Trophoblast cell (in vitro differentiated cells and primary cell): ENCODE results near the gene AKAP14.
"Not testable (repeated sequence)": the region's sequence is repeated elsewhere in the genome, so short reads cannot be mapped to it uniquely, and the experiment has no call there.

Experiments used
- DNase-seq, 2 donors: peaks; one replicate each; pipeline ENCODE4 v3.0.0-alpha.2; 2016
- H2AFZ ChIP-seq: 2 replicates; pipeline ENCODE4 v1.6.1; 2013; ENCODE audit warnings: low read length, moderate library complexity, mild to moderate bottlenecking; ENCODE audit not compliant: insufficient read depth, poor library complexity
- H2AK5ac ChIP-seq: 2 replicates; pipeline ENCODE4 v1.6.1; 2013; ENCODE audit warnings: mild to moderate bottlenecking, low read length
- H2BK120ac ChIP-seq: 2 replicates; pipeline ENCODE4 v1.6.1; 2013; ENCODE audit warnings: low read length, mild to moderate bottlenecking, moderate library complexity; ENCODE audit not compliant: insufficient read depth, poor library complexity
- H2BK12ac ChIP-seq: 2 replicates; pipeline ENCODE4 v1.6.1; 2013; ENCODE audit warnings: mild to moderate bottlenecking, low read length, moderate library complexity
- H2BK5ac ChIP-seq: 2 replicates; pipeline ENCODE4 v1.6.1; 2013; ENCODE audit warnings: low read length, low read depth, moderate library complexity, mild to moderate bottlenecking; ENCODE audit not compliant: poor library complexity
- H3K14ac ChIP-seq: 2 replicates; pipeline ENCODE4 v1.6.1; 2013; ENCODE audit warnings: mild to moderate bottlenecking, low read length
- H3K18ac ChIP-seq: 2 replicates; pipeline ENCODE4 v1.6.1; 2013; ENCODE audit warnings: mild to moderate bottlenecking, low read length
- H3K23ac ChIP-seq: 2 replicates; pipeline ENCODE4 v1.6.1; 2013; ENCODE audit warnings: low read length
- H3K27ac ChIP-seq: 2 replicates; pipeline ENCODE4 v1.5.1; 2013; ENCODE audit warnings: low read depth, mild to moderate bottlenecking, inconsistent platforms, low read length, moderate library complexity
- H3K27me3 ChIP-seq: 2 replicates; pipeline ENCODE4 v1.6.1; 2013; ENCODE audit warnings: inconsistent platforms, mild to moderate bottlenecking, low read length, moderate library complexity; ENCODE audit not compliant: insufficient read depth
- H3K36me3 ChIP-seq, 2 experiments: 1 replicate in 1 of 2; 2 replicates in 1 of 2; pipeline ENCODE4 v1.6.1; 2013; ENCODE audit warnings: low read length in 2 of 2, mild to moderate bottlenecking in 2 of 2, moderate library complexity in 1 of 2; ENCODE audit not compliant: insufficient read depth in 2 of 2, control insufficient read depth in 1 of 2
- H3K4ac ChIP-seq: 2 replicates; pipeline ENCODE4 v1.6.1; 2013; ENCODE audit warnings: low read depth, mild to moderate bottlenecking, low read length, moderate library complexity
- H3K4me1 ChIP-seq, 2 experiments: 1 replicate in 1 of 2; 2 replicates in 1 of 2; pipeline ENCODE4 v1.6.1; 2013; ENCODE audit warnings: low read length in 2 of 2, mild to moderate bottlenecking in 2 of 2, moderate library complexity in 1 of 2; ENCODE audit not compliant: insufficient read depth in 2 of 2, control insufficient read depth in 1 of 2
- H3K4me2 ChIP-seq: 2 replicates; pipeline ENCODE4 v1.6.1; 2013; ENCODE audit warnings: inconsistent platforms, mild to moderate bottlenecking, low read length, moderate library complexity
- H3K4me3 ChIP-seq: 2 replicates; pipeline ENCODE4 v1.5.1; 2013; ENCODE audit warnings: mild to moderate bottlenecking, low read depth, low read length, inconsistent platforms
- H3K79me1 ChIP-seq: one replicate; pipeline ENCODE4 v1.6.1; 2013; ENCODE audit warnings: low read length
- H3K79me2 ChIP-seq: 2 replicates; pipeline ENCODE4 v1.6.1; 2013; ENCODE audit warnings: low read length, mild to moderate bottlenecking; ENCODE audit not compliant: control insufficient read depth, insufficient read depth, poor library complexity
- H3K9ac ChIP-seq: 2 replicates; pipeline ENCODE4 v1.6.1; 2013; ENCODE audit warnings: mild to moderate bottlenecking, low read length
- H3K9me3 ChIP-seq: 2 replicates; pipeline ENCODE4 v1.6.1; 2013; ENCODE audit warnings: low read depth, mild to moderate bottlenecking, control low read depth, inconsistent platforms, low read length; ENCODE audit not compliant: insufficient read depth
- H4K12ac ChIP-seq: 2 replicates; pipeline ENCODE4 v1.6.1; 2013; ENCODE audit warnings: low read depth, mild to moderate bottlenecking, low read length, moderate library complexity
- H4K8ac ChIP-seq: 2 replicates; pipeline ENCODE4 v1.6.1; 2013; ENCODE audit warnings: low read depth, mild to moderate bottlenecking, low read length, moderate library complexity
- H4K91ac ChIP-seq: one replicate; pipeline ENCODE4 v1.6.1; 2013; ENCODE audit warnings: low read depth, mild to moderate bottlenecking, low read length, moderate library complexity
- WGBS: extraction: QIAGEN DNeasy Blood & Tissue Kit; methylation state at CpG from one replicate; pipeline ENCODE4 v1.1.7; 2013; ENCODE audit warnings: missing lambda C conversion rate; ENCODE audit not compliant: insufficient read length, insufficient coverage; ENCODE audit errors: extremely low coverage; 5-methylcytosine and 5-hydroxymethylcytosine counted together

The AKAP14 gene

DNA sequence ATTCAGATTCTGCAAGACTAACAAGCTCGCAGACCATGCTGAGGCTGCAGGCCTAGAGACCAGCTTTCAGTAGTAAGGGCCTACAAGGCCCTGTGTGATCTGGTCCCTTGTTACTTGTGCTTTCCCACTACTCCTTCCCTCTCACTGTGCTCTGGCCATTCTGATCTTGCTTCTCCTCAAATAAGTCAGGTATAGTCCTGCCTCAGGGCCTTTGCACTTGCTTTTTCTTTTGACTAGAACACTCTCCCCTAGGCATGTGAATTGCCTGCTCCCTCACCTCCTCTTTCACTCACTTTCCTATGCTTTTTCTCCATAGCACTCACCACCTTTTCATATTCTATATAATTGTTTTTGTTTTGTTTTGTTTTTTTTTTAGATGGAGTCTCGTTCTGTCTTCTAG, 22.2 kb downstream of the AKAP14 start:
- H3K79me2 ChIP-seq, result no peaks in the 10 kb centered on the region
- H4K12ac ChIP-seq, result no peak overlapping the region
- DNase-seq, result no peak
- no peaks in the 10 kb centered on the region for H3K27me3 ChIP-seq
- no peak overlapping the region for H2BK120ac ChIP-seq
- H3K79me1 ChIP-seq, result no peaks in the 10 kb centered on the region
- H3K9me3 ChIP-seq, result no peaks in the 10 kb centered on the region
- H3K23ac ChIP-seq, result no peak overlapping the region
- H4K8ac ChIP-seq, result no peak overlapping the region
- no peak overlapping the region for H2AK5ac ChIP-seq
- H2AFZ ChIP-seq, result no peak overlapping the region
- H3K4me3 ChIP-seq, result no peak overlapping the region
- no peak overlapping the region for H4K91ac ChIP-seq
- H3K4ac ChIP-seq, result no peak overlapping the region
- no peaks in the 10 kb centered on the region for H3K36me3 ChIP-seq
- H3K18ac ChIP-seq, result no peak overlapping the region
- H3K14ac ChIP-seq, result no peak overlapping the region
- no peak overlapping the region for H2BK5ac ChIP-seq
- H3K9ac ChIP-seq, result no peak overlapping the region
- no peak overlapping the region for H2BK12ac ChIP-seq
- no peak overlapping the region for H3K4me2 ChIP-seq
- no peaks in the 10 kb centered on the region for H3K4me1 ChIP-seq
- WGBS, result no CpG with 5 or more reads among the region's 2 CpGs
- H3K27ac ChIP-seq, result no peak overlapping the region

DNA sequence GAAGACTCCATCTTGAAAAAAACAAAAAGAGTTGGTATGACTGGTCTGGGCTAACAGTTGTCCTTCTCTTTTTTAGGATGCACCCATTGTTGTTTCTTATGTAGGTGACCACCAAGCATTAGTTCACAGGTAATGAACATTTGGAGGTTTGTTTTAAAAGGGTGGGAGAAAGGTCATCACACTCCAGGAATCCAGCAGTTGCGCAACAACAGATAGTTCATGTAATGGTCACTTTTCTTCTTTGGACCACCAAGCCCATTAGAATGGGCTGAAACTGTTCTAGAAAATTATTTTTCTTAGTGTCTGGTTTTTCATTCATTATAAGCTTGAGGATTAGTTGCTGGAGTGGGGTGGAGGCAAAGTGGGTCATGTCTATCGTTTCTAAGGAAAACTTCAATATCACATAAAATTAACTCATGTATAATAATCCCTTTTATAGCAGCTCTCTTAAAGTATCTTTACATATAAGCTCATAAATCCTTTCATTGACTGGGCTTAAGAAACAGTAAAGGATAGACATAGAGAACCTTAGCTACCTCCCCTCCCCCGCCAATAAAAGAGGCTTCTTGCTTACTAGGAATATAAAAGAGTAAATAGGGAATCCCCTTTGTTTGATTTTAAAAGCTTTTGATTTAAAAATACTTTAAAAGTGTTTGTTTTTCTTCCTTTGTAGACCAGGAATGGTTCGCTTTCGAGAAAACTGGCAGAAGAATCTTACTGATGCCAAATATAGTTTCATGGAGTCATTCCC, 24.3 kb downstream of the AKAP14 start:
- no peak overlapping the region for H3K14ac ChIP-seq
- H3K79me2 ChIP-seq, result no peaks in the 10 kb centered on the region
- H3K4ac ChIP-seq, result no peak overlapping the region
- H3K36me3 ChIP-seq, result peaks cover 0 to 3% of the 10 kb centered on the region in 2 experiments
- no peak overlapping the region for H2BK120ac ChIP-seq
- H3K27ac ChIP-seq, result no peak overlapping the region
- no peaks in the 10 kb centered on the region for H3K4me1 ChIP-seq
- H4K91ac ChIP-seq, result no peak overlapping the region
- no peak overlapping the region for H2BK12ac ChIP-seq
- H2AFZ ChIP-seq, result no peak overlapping the region
- no CpG with 5 or more reads among the region's 5 CpGs for WGBS
- no peak overlapping the region for H4K8ac ChIP-seq
- no peaks in the 10 kb centered on the region for H3K79me1 ChIP-seq
- H3K18ac ChIP-seq, result no peak overlapping the region
- no peak overlapping the region for H2BK5ac ChIP-seq
- no peak overlapping the region for H3K9ac ChIP-seq
- DNase-seq, result no peak
- H3K4me3 ChIP-seq, result no peak overlapping the region
- H3K4me2 ChIP-seq, result no peak overlapping the region
- no peaks in the 10 kb centered on the region for H3K27me3 ChIP-seq
- no peak overlapping the region for H2AK5ac ChIP-seq
- no peak overlapping the region for H4K12ac ChIP-seq
- H3K9me3 ChIP-seq, result no peaks in the 10 kb centered on the region
- no peak overlapping the region for H3K23ac ChIP-seq

- H4K8ac ChIP-seq, H4K12ac ChIP-seq, H3K4me2 ChIP-seq, H4K91ac ChIP-seq, H3K4me3 ChIP-seq, H3K18ac ChIP-seq, H3K9ac ChIP-seq, H3K9me3 ChIP-seq, DNase-seq, H3K79me1 ChIP-seq, H3K36me3 ChIP-seq, H2BK120ac ChIP-seq, H2BK12ac ChIP-seq, H3K4ac ChIP-seq, H3K27ac ChIP-seq, H3K14ac ChIP-seq, H2AFZ ChIP-seq, H2BK5ac ChIP-seq, H3K4me1 ChIP-seq, H3K27me3 ChIP-seq, H3K23ac ChIP-seq, H3K79me2 ChIP-seq, H2AK5ac ChIP-seq: not testable (repeated sequence)
- WGBS, result no CpG with 5 or more reads among the region's 7 CpGs
These were observed 26.7 kb downstream of the AKAP14 start for GRCh38 chrX:119922391-119922790.

- Histone ChIP-seq H3K4me2 (no peak overlapping the region), H2AK5ac (no peak overlapping the region), H3K14ac (no peak overlapping the region), H3K23ac (no peak overlapping the region), H3K79me2 (no peaks in the 10 kb centered on the region), H3K4me3 (no peak overlapping the region), H4K12ac (no peak overlapping the region), H3K4me1 (no peaks in the 10 kb centered on the region), H2BK5ac (no peak overlapping the region), H3K4ac (no peak overlapping the region), H3K18ac (no peak overlapping the region), H4K8ac (no peak overlapping the region), H2AFZ (no peak overlapping the region), H2BK12ac (no peak overlapping the region), H2BK120ac (no peak overlapping the region), H3K9me3 (no peaks in the 10 kb centered on the region), H3K79me1 (no peaks in the 10 kb centered on the region), H3K9ac (no peak overlapping the region), H3K27ac (no peak overlapping the region), H3K27me3 (no peaks in the 10 kb centered on the region), H4K91ac (no peak overlapping the region), H3K36me3 (peaks cover 9% of the 10 kb centered on the region in 2 experiments)
- DNase-seq, result no peak
- no CpG with 5 or more reads among the region's 3 CpGs for WGBS
These were observed 39.7 kb downstream of the AKAP14 start for GRCh38 chrX:119935215-119935874.
